HG03575 (cell line): Measurements from ENCODE around the gene TTC7B.

Experiments
- ATAC-seq: cut with Tn5 transposase; IDR thresholded peaks from one replicate; pipeline ENCODE4 v1.9.1; 2021; ENCODE audit not compliant: unreplicated experiment, insufficient number of reproducible peaks, low FRiP score; ENCODE audit errors: extremely low read depth

TTC7B gene

DNA sequence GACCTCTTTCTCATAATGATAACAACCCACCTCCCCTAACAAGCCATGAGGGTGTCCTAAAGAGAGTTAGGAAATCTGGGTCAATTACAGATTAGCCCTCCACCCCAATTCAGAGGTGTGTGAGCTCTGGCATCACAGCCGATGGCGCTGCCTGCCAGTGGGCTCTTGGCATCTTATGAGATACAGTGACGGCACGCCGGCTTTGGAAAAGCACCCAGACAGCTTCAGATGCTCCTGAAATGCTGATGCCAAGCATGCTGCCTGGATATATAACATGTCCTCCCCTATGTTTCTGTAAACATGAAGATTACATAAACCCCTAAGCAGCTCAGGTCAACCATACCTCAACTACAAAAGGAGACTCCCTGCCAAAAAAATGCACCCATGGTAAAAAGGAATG, 152.6 kb downstream of the TTC7B start:
- no peak for ATAC-seq

DNA sequence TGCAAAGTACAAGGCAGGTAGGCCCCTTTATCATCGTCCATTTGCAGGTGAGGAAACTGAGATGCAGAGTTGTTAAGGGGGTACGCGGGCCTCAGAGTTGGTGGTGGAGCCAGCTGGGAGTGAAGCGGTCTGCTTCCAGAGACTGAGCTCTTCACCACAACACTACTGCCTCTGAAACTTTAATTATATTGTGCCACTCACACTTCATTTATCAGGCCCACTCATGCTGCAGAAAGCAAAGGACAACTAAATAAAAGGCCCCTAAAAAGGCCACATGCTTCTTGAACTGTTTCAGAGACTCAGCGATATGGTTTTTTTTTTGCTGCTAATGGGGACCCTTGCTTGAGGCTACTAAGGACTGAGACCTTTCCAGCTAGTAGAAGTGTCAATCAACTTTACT, 153.1 kb downstream of the TTC7B start:
- no peak for ATAC-seq

- no peak for ATAC-seq
Measured at GRCh38 chr14:90661866-90662265, 154.4 kb downstream of the TTC7B start.

- ATAC-seq = no peak
Measured at GRCh38 chr14:90660865-90661570, 155.2 kb downstream of the TTC7B start.

GRCh38 chr14:90659156-90659555, 157.1 kb downstream of the TTC7B start:
- ATAC-seq = no peak

GRCh38 chr14:90658541-90658967, 157.7 kb downstream of the TTC7B start:
- no peak for ATAC-seq

DNA sequence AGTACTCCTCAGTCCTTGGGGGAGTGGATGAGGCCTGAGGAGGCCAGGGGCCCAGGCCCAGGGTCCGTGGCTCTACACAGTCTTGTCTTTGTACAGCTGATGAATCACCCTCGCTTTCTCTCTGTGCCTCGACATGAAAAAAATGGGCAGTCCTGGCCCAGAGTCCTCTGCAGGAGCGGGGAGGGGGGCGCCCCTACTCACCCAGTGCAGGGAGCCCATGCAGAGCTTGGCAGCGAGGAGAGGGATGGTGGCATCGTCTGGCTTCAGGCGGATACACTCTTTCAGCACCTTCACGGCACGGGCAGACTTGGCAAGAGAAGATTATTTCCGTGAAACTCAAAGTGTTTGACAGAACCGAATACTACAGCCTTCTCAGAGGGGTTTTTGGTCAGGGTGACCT, 159.3 kb downstream of the TTC7B start:
- ATAC-seq = no peak

DNA sequence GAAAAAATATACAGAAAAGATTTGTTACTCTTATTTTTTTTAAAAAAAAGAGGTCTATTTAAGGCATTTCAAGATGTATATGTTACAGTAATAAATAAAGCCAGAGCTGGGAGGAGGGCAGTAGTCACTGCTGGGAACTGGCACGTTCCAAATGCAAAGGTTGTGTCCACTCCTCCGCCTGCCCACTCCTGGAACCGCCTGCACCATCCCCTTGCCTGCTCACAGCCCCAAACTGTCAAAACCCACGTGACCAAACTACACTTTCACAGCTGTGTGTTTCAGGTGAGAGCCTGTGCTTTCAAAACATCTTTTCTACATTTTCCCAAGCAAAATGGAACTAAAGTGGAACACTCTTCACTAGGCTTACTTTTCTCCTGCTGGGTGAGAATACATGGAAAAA, 160.4 kb downstream of the TTC7B start:
- no peak for ATAC-seq

- no peak for ATAC-seq
Measured at GRCh38 chr14:90654831-90655276, 161.4 kb downstream of the TTC7B start.

- ATAC-seq = no peak
Measured at GRCh38 chr14:90652626-90653025, 163.6 kb downstream of the TTC7B start.

DNA sequence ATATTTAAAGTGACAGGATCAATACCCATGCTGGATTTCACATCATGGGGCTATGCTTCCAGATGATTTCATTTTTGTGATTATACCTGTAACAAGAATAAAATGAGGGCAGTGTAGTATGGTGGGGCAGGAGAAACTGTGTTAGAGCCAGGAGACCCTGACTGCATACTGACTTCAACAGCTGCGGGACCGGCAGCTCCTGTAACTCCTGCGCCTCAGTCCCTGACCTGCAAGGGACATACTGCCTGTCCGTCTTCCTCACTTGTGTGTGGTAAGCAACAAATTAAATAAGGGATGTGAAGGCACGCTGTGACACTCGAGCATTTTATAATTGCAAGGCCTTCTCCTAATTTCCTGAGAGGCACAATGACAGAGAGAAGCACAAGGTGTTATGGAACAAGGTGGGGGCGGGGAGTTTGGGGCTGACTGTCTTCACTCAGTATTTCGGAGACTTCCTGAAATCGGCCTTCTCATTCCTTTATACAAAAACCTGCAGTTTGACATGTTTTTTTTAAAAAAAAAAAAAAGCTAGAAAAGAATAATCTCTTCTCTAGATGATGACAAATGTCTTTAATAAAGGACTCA, 164.2 kb downstream of the TTC7B start:
- no peak for ATAC-seq

- no peak for ATAC-seq
Measured at GRCh38 chr14:90651271-90651804, 164.9 kb downstream of the TTC7B start.

- no peak for ATAC-seq
Measured at GRCh38 chr14:90649557-90650135, 166.6 kb downstream of the TTC7B start.

- ATAC-seq = no peak
Measured at GRCh38 chr14:90649083-90649482, 167.1 kb downstream of the TTC7B start.

- ATAC-seq = no peak
Measured at GRCh38 chr14:90648421-90648820, 167.8 kb downstream of the TTC7B start.

GRCh38 chr14:90647473-90648005, 168.7 kb downstream of the TTC7B start:
- no peak for ATAC-seq

DNA sequence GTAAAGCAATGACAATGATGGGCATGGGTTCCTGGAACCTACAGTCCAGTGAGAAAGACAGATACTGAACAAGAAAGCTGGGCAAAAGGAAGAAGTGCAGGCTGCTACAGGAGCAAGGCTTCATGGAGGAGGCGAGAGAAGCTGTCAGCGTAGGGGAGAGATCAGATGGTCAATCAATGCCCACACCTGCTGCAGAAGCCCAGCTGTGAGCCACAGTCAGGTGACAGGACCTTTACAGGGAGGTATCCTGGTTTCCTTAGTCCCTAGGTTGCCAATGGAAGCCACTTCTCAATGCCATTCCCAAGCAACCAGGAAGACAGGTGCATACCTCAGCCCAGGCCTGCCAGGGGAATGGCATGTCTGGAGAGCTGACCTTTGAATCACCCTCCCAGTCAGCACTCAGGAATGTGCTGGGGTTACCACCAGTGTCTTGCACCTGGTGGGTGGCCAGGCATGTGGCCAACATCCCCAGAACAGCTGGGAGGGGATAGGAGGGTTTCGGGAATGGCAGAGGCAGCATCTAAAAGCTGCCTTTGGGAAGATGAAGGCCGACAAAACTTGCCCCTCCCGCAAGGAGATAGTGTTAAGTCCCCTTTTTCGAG, 170.3 kb downstream of the TTC7B start:
- no peak for ATAC-seq

GRCh38 chr14:90644882-90645281, 171.3 kb downstream of the TTC7B start:
- no peak for ATAC-seq

- no peak for ATAC-seq
Measured at GRCh38 chr14:90643982-90644670, 172.1 kb downstream of the TTC7B start.
